Fibroblast of lung (primary cell): Measurements from ENCODE around the gene CARS2. TPM values are rescaled to one million over a fixed set of nuclear protein-coding genes. Genes with fewer than 3 reads are reported as not detected.

ENCODE experiments used
- DNase-seq, 2 donors: peaks; one replicate each; pipeline versions ENCODE4 v3.0.0 to v3.0.0-alpha.2; 2010; ENCODE audit warnings: low read depth in 2 of 2
- H2AFZ ChIP-seq: 2 replicates; pipeline ENCODE4 v1.5.1; 2012; ENCODE audit warnings: low read length, control low read depth, inconsistent platforms
- H3K27ac ChIP-seq: 2 replicates; pipeline ENCODE4 v1.5.1; 2011; ENCODE audit warnings: low read length, control low read depth; ENCODE audit not compliant: insufficient read depth
- H3K27me3 ChIP-seq: 2 replicates; pipeline ENCODE4 v1.5.1; 2011; ENCODE audit warnings: mild to moderate bottlenecking, low read length; ENCODE audit not compliant: control insufficient read depth, insufficient read depth
- H3K36me3 ChIP-seq: 2 replicates; pipeline ENCODE4 v1.5.1; 2011; ENCODE audit warnings: low read length; ENCODE audit not compliant: control insufficient read depth, insufficient read depth
- H3K4me1 ChIP-seq: 2 replicates; pipeline ENCODE4 v1.5.1; 2011; ENCODE audit warnings: low read length; ENCODE audit not compliant: control insufficient read depth, insufficient read depth; ENCODE audit errors: extremely low read depth
- H3K4me2 ChIP-seq: 2 replicates; pipeline ENCODE4 v1.5.1; 2011; ENCODE audit warnings: low read length, control low read depth; ENCODE audit not compliant: insufficient read depth; ENCODE audit errors: extremely low read depth
- H3K4me3 ChIP-seq, 4 experiments: fragments of 200-600 bp in 1 of 4; sonication (generic) in 1 of 4; replicated peaks in 1 of 4; 2 replicates each; pipeline ENCODE4 v1.5.1; 2011 to 2016; ENCODE audit warnings: low read length in 4 of 4, low read depth in 3 of 4, mild to moderate bottlenecking in 3 of 4, control low read depth in 2 of 4, inconsistent platforms in 1 of 4, mixed read lengths in 1 of 4; ENCODE audit not compliant: insufficient read depth in 1 of 4; ENCODE audit errors: control extremely low read depth in 1 of 4
- H3K79me2 ChIP-seq: 2 replicates; pipeline ENCODE4 v1.5.1; 2012; ENCODE audit warnings: mild to moderate bottlenecking, low read length, inconsistent platforms; ENCODE audit not compliant: control insufficient read depth, insufficient read depth
- H3K9ac ChIP-seq: 2 replicates; pipeline ENCODE4 v1.5.1; 2011; ENCODE audit warnings: mild to moderate bottlenecking, low read length, control low read depth; ENCODE audit not compliant: insufficient read depth
- H3K9me3 ChIP-seq: 2 replicates; pipeline ENCODE4 v1.5.1; 2012; ENCODE audit warnings: low read depth, low read length; ENCODE audit not compliant: control insufficient read depth, insufficient read depth
- H4K20me1 ChIP-seq: 2 replicates; pipeline ENCODE4 v1.5.1; 2011; ENCODE audit warnings: low read length; ENCODE audit not compliant: control insufficient read depth, insufficient read depth; ENCODE audit errors: extremely low read depth
- CTCF ChIP-seq, 2 donors: IDR thresholded peaks in 1 of 2; conservative IDR thresholded peaks in 1 of 2; 1 replicate in 1 of 2; 2 replicates in 1 of 2; pipeline ENCODE4 v1.5.1; 2011 to 2012; ENCODE audit warnings: low read length in 2 of 2, control low read depth in 1 of 2, inconsistent platforms in 1 of 2, low read depth in 1 of 2, mild to moderate bottlenecking in 1 of 2
- EZH2 ChIP-seq: IDR thresholded peaks from 2 replicates; pipeline ENCODE4 v1.5.1; 2012; ENCODE audit warnings: low read length, control low read depth, mild to moderate bottlenecking; ENCODE audit errors: missing control alignments
- polyA plus RNA-seq, 2 donors: library from polyadenylated mRNA; depleted of rRNA in 1 of 2; stranded (reverse) in 1 of 2; unstranded in 1 of 2; fragments of >200 nt; gene quantifications; 2 replicates each; pipeline ENCODE4 v1.2.1, GENCODE V29; 2011 to 2012; ENCODE audit warnings: missing spikeins in 1 of 2
- total RNA-seq: library from RNA; depleted of rRNA; stranded (reverse); fragments of >200 nt; gene quantifications from 2 replicates; pipeline ENCODE4 v1.2.1, GENCODE V29; 2014

CARS2 gene
- total and polyA plus RNA-seq, 2 donors (not counting 1 experiment from before 2014, with no cell fraction given), result 64.7 to 127 TPM

GRCh38 chr13:110630566-110631119 lies 75.3 kb downstream of the CARS2 start:
- Histone ChIP-seq H3K27me3 (no peaks in the 10 kb centered on the region), H3K27ac (no peak overlapping the region), H3K9ac (no peak overlapping the region), H2AFZ (no peak overlapping the region), H3K4me3 (no peak overlapping the region), H3K36me3 (peaks cover 16% of the 10 kb centered on the region), H3K79me2 (peaks cover 56% of the 10 kb centered on the region), H4K20me1 (peaks cover 2% of the 10 kb centered on the region), H3K4me1 (no peaks in the 10 kb centered on the region), H3K9me3 (no peaks in the 10 kb centered on the region), H3K4me2 (no peak overlapping the region)
- DNase-seq, result no peak
- no peak for TF ChIP-seq EZH2
- TF ChIP-seq CTCF (conservative IDR thresholded peaks at IDR 0.05 in 1 of 2, IDR thresholded peaks at IDR 0.05 in 1 of 2; ENCODE audit: low read depth in 1 of 2, low read length in 2 of 2), result no peak

GRCh38 chr13:110629735-110630134 lies 76.2 kb downstream of the CARS2 start:
- no peaks in the 10 kb centered on the region for H3K4me1 ChIP-seq
- no peaks in the 10 kb centered on the region for H3K27me3 ChIP-seq
- no peak for TF ChIP-seq CTCF (conservative IDR thresholded peaks at IDR 0.05 in 1 of 2, IDR thresholded peaks at IDR 0.05 in 1 of 2; ENCODE audit: low read depth in 1 of 2, low read length in 2 of 2)
- TF ChIP-seq EZH2, result no peak
- H4K20me1 ChIP-seq, result peaks cover 2% of the 10 kb centered on the region
- no peaks in the 10 kb centered on the region for H3K9me3 ChIP-seq
- H3K9ac ChIP-seq, result no peak overlapping the region
- H3K4me2 ChIP-seq, result no peak overlapping the region
- no peak overlapping the region for H2AFZ ChIP-seq
- H3K4me3 ChIP-seq, result no peak overlapping the region
- peaks cover 62% of the 10 kb centered on the region for H3K79me2 ChIP-seq
- H3K27ac ChIP-seq, result no peak overlapping the region
- peak in 1 of 2 donors; percentile 40 for DNase-seq
- H3K36me3 ChIP-seq, result peaks cover 13% of the 10 kb centered on the region

GRCh38 chr13:110628952-110629701 lies 76.8 kb downstream of the CARS2 start:
- peaks cover 2% of the 10 kb centered on the region for H4K20me1 ChIP-seq
- H3K27me3 ChIP-seq, result no peaks in the 10 kb centered on the region
- peak in 1 of 2 donors; percentile 74 for DNase-seq

More at GRCh38 chr13:110628952-110629701, 76.8 kb downstream of the CARS2 start:
- H3K9ac ChIP-seq, result no peak overlapping the region
- H3K4me2 ChIP-seq, result no peak overlapping the region
- no peak overlapping the region for H3K27ac ChIP-seq
- H2AFZ ChIP-seq, result no peak overlapping the region
- H3K4me3 ChIP-seq, result no peak overlapping the region
- peaks cover 11% of the 10 kb centered on the region for H3K36me3 ChIP-seq
- peaks cover 61% of the 10 kb centered on the region for H3K79me2 ChIP-seq
- no peaks in the 10 kb centered on the region for H3K9me3 ChIP-seq
- TF ChIP-seq EZH2, result no peak
- TF ChIP-seq CTCF (conservative IDR thresholded peaks at IDR 0.05 in 1 of 2, IDR thresholded peaks at IDR 0.05 in 1 of 2; ENCODE audit: low read depth in 1 of 2, low read length in 2 of 2), result no peak
- no peaks in the 10 kb centered on the region for H3K4me1 ChIP-seq
